Measurements from ENCODE around the gene FGFRL1.

FGFRL1 gene

GRCh38 chr4:1038948-1039492, 27.6 kb downstream of the FGFRL1 start:
- Histone ChIP-seq H3K9ac (no peak overlapping the region), H3K9me3 (no peaks in the 10 kb centered on the region), H3K27ac (no peak overlapping the region), H3K27me3 (peaks cover 36% of the 10 kb centered on the region), H3K36me3 (no peaks in the 10 kb centered on the region), H3K4me1 (peaks cover 12% of the 10 kb centered on the region), H4K20me1 (peaks cover 2% of the 10 kb centered on the region; the same call in 1 of the 2 replicates), H3K4me2 (no peak overlapping the region), H3K4me3 (no peak overlapping the region)
- no peak for TF ChIP-seq Cebpa-rat (IDR thresholded peaks at IDR 0.05)

- H3K9me3 ChIP-seq = no peaks in the 10 kb centered on the region
- peaks cover 12% of the 10 kb centered on the region for H3K4me1 ChIP-seq
- no peak overlapping the region for H3K4me2 ChIP-seq
- H3K27me3 ChIP-seq = peaks cover 36% of the 10 kb centered on the region
- peaks cover 9% of the 10 kb centered on the region; the same call in 1 of the 2 replicates for H4K20me1 ChIP-seq
- no peaks in the 10 kb centered on the region for H3K36me3 ChIP-seq
- H3K4me3 ChIP-seq = no peak overlapping the region
- H3K27ac ChIP-seq = no peak overlapping the region
- no peak overlapping the region for H3K9ac ChIP-seq
- TF ChIP-seq Cebpa-rat (IDR thresholded peaks at IDR 0.05) = no peak
These were observed 28.3 kb downstream of the FGFRL1 start for GRCh38 chr4:1039493-1040343.

- H3K9ac ChIP-seq = no peak overlapping the region
- no peak overlapping the region for H3K27ac ChIP-seq
- H3K4me3 ChIP-seq = no peak overlapping the region
- no peaks in the 10 kb centered on the region for H3K36me3 ChIP-seq
- H3K4me2 ChIP-seq = peak overlapping the region; percentile 60; the same call in 1 of the 2 replicates
- H3K4me1 ChIP-seq = peaks cover 12% of the 10 kb centered on the region
- H3K9me3 ChIP-seq = no peaks in the 10 kb centered on the region
- H4K20me1 ChIP-seq = peaks cover 16% of the 10 kb centered on the region; the same call in 1 of the 2 replicates
- no peak for TF ChIP-seq Cebpa-rat (IDR thresholded peaks at IDR 0.05)
- H3K27me3 ChIP-seq = peaks cover 42% of the 10 kb centered on the region
These were observed 29.1 kb downstream of the FGFRL1 start for GRCh38 chr4:1040344-1041146.

DNA sequence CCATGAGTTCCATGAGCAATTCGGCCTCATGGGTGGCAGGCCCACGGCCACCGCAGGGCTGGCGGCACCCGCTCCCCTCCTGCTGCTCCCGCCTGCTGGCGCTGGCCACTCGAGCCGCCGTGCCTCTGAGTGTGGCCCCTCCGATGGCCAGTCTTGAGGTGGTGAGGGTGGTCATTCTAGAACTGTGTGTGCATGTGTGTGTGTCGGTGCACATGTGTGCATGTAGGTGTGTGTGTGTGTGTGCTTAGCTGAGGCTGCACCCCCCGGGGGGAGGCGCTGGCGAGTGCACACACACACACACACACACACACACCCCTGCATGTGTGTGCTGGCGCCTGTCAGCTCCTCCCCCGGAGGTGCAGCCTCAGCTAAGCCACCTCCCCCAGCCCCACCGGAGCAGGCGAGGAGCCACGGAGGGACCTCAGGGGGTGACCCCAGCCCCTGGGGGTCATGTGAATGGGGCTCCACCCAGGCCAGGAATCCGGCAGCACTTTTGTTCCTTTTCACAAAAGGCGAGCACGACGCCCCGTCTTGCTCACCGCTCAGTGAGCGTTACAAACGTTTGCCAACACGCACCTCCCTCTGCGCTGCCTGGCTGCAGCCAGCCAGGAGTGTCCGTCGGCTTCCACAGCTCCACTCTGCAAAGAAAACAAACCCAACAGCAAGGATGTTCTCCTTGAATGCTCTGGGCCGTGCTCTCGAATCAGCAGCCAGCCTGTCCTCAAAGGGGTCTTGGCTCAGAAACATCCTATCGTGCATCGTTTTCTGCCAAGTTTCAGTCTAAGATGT, 29.9 kb downstream of the FGFRL1 start:
- peaks cover 44% of the 10 kb centered on the region for H3K27me3 ChIP-seq
- no peak for TF ChIP-seq Cebpa-rat (IDR thresholded peaks at IDR 0.05)
- peaks cover 16% of the 10 kb centered on the region; the same call in 1 of the 2 replicates for H4K20me1 ChIP-seq
- no peak overlapping the region for H3K27ac ChIP-seq
- peaks cover 12% of the 10 kb centered on the region for H3K4me1 ChIP-seq
- no peaks in the 10 kb centered on the region for H3K36me3 ChIP-seq
- no peaks in the 10 kb centered on the region for H3K9me3 ChIP-seq
- H3K4me2 ChIP-seq = peak overlapping the region; percentile 60
- no peak overlapping the region for H3K9ac ChIP-seq
- no peak overlapping the region for H3K4me3 ChIP-seq

- Histone ChIP-seq H3K36me3 (no peaks in the 10 kb centered on the region), H3K9ac (no peak overlapping the region), H3K4me3 (no peak overlapping the region), H3K4me1 (peaks cover 13% of the 10 kb centered on the region), H3K27ac (no peak overlapping the region), H3K9me3 (no peaks in the 10 kb centered on the region), H4K20me1 (peaks cover 16% of the 10 kb centered on the region; the same call in 1 of the 2 replicates), H3K27me3 (peaks cover 48% of the 10 kb centered on the region), H3K4me2 (peak overlapping the region; percentile 60)
- no peak for TF ChIP-seq Cebpa-rat (IDR thresholded peaks at IDR 0.05)
These were observed 30.5 kb downstream of the FGFRL1 start for GRCh38 chr4:1041936-1042330.

DNA sequence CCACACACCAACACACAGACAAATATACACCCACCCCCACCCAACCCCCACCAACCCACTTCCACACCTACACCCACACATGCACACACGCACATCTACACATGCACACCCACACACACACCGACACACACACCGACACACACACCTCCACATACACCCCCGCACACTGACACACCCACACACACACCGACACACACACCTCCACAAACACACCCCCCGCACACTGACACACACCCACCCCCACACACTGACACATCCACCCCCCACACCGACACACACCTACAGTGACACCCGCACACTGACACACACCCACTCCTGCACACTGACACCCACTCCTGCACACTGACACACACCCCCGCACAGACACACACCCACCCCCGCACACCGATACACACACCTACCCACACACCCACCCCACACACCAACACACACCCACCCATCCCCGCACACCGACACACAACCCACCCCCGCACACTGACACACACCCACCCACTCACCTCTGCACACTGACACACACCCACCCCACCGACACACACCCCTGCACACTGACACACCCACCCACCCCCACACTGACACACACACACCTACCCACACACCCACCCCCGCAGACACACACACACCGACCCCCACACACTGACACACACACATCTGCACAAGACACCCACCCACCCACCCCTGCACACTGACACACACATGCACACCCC, 31.1 kb downstream of the FGFRL1 start:
- Histone ChIP-seq H3K9me3 (no peaks in the 10 kb centered on the region), H3K36me3 (no peaks in the 10 kb centered on the region), H3K4me3 (no peak overlapping the region), H3K27me3 (peaks cover 53% of the 10 kb centered on the region), H3K4me1 (peaks cover 19% of the 10 kb centered on the region), H3K9ac (no peak overlapping the region), H3K4me2 (no peak overlapping the region), H4K20me1 (peaks cover 17% of the 10 kb centered on the region; the same call in 1 of the 2 replicates), H3K27ac (no peak overlapping the region)
- TF ChIP-seq Cebpa-rat (IDR thresholded peaks at IDR 0.05) = no peak

GRCh38 chr4:1043162-1043561, 31.7 kb downstream of the FGFRL1 start:
- Histone ChIP-seq H3K27me3 (peaks cover 60% of the 10 kb centered on the region), H3K4me1 (peaks cover 24% of the 10 kb centered on the region), H3K4me3 (no peak overlapping the region), H3K9ac (no peak overlapping the region), H4K20me1 (peaks cover 23% of the 10 kb centered on the region; the same call in 1 of the 2 replicates), H3K27ac (no peak overlapping the region), H3K36me3 (no peaks in the 10 kb centered on the region), H3K4me2 (no peak overlapping the region), H3K9me3 (no peaks in the 10 kb centered on the region)
- no peak for TF ChIP-seq Cebpa-rat (IDR thresholded peaks at IDR 0.05)

- Histone ChIP-seq H3K27ac (no peak overlapping the region), H3K36me3 (no peaks in the 10 kb centered on the region), H3K4me2 (no peak overlapping the region), H3K9ac (no peak overlapping the region), H3K4me1 (peaks cover 31% of the 10 kb centered on the region), H3K4me3 (no peak overlapping the region), H3K9me3 (no peaks in the 10 kb centered on the region), H4K20me1 (peaks cover 25% of the 10 kb centered on the region; the same call in 1 of the 2 replicates), H3K27me3 (peaks cover 65% of the 10 kb centered on the region)
- TF ChIP-seq Cebpa-rat (IDR thresholded peaks at IDR 0.05) = no peak
These were observed 32.4 kb downstream of the FGFRL1 start for GRCh38 chr4:1043651-1044468.

Measured in BLaER1 (cell line).